B cell (primary cell): ENCODE data around the gene SLC44A1. TPM values are rescaled to one million over a fixed set of nuclear protein-coding genes. Genes with fewer than 3 reads are reported as not detected.

ENCODE experiments used
- ATAC-seq: fragments of 200-7000 bp; cut with Tn5 transposase; one replicate; pipeline ENCODE4 v1.10.0; 2021; ENCODE audit warnings: low read depth, mild to moderate bottlenecking, moderate number of reproducible peaks, moderate library complexity
- CTCF ChIA-PET: fragments of 350-600 bp; sonication (Branson Sonifier 250); formaldehyde crosslinking; loops from one replicate; lab custom pipeline; 2021; ENCODE audit warnings: antibody characterized with exemption, inconsistent platforms; lab: Charles Lee
- POLR2A ChIA-PET: fragments of 350-600 bp; sonication (Branson Sonifier 250); formaldehyde crosslinking; loops from one replicate; lab custom pipeline; 2021; ENCODE audit warnings: antibody characterized with exemption; lab: Charles Lee
- DNase-seq: peaks from one replicate; pipeline ENCODE4 v3.0.0; 2013
- H2AFZ ChIP-seq: 2 replicates; pipeline ENCODE4 v1.6.1; 2012; ENCODE audit warnings: mild to moderate bottlenecking, low read depth, low read length; ENCODE audit not compliant: insufficient read depth, poor library complexity, severe bottlenecking
- H3K27ac ChIP-seq, 2 donors: 1 replicate in 1 of 2; 2 replicates in 1 of 2; pipeline ENCODE4 v1.5.1; 2012 to 2013; ENCODE audit warnings: low read length in 2 of 2, mild to moderate bottlenecking in 2 of 2, moderate library complexity in 1 of 2
- H3K27me3 ChIP-seq, 4 experiments: fragments of 200-600 bp in 1 of 4; sonication (generic) in 1 of 4; replicated peaks in 1 of 4; 1 replicate in 2 of 4; 2 replicates in 2 of 4; pipeline versions ENCODE4 v1.6.1 to v1.7.0; 2013 to 2016; ENCODE audit warnings: low read length in 3 of 4, mild to moderate bottlenecking in 2 of 4, mixed read lengths in 1 of 4, moderate library complexity in 1 of 4; ENCODE audit not compliant: insufficient read depth in 4 of 4, control insufficient read depth in 3 of 4; ENCODE audit errors: control extremely low read depth in 1 of 4
- H3K36me3 ChIP-seq, 2 experiments: replicated peaks in 1 of 2; 1 replicate in 1 of 2; 2 replicates in 1 of 2; pipeline versions ENCODE4 v1.6.1 to v1.7.1; 2013; ENCODE audit warnings: low read length in 1 of 2; ENCODE audit not compliant: insufficient read depth in 2 of 2, control insufficient read depth in 1 of 2; ENCODE audit errors: control extremely low read depth in 1 of 2, extremely low read depth in 1 of 2
- H3K4me1 ChIP-seq, 2 donors: fragments of 200-600 bp in 1 of 2; sonication (generic) in 1 of 2; 1 replicate in 1 of 2; 2 replicates in 1 of 2; pipeline versions ENCODE4 v1.5.1 to v1.6.1; 2013 to 2017; ENCODE audit warnings: low read length in 2 of 2; ENCODE audit not compliant: control insufficient read depth in 2 of 2, insufficient read depth in 2 of 2
- H3K4me2 ChIP-seq: replicated peaks from 2 replicates; pipeline ENCODE3; 2012; ENCODE audit warnings: mild to moderate bottlenecking, low read depth, low read length; ENCODE audit not compliant: poor library complexity, severe bottlenecking
- H3K4me3 ChIP-seq, 5 experiments: fragments of 200-600 bp in 1 of 5; sonication (generic) in 1 of 5; 1 replicate in 3 of 5; 2 replicates in 2 of 5; pipeline versions ENCODE4 v1.5.1 to v1.7.0; 2011 to 2016; ENCODE audit warnings: low read length in 4 of 5, mild to moderate bottlenecking in 4 of 5, low read depth in 2 of 5, control low read depth in 1 of 5, moderate library complexity in 1 of 5; ENCODE audit not compliant: insufficient read depth in 1 of 5; ENCODE audit errors: control extremely low read depth in 1 of 5, extremely low read depth in 1 of 5
- H3K79me2 ChIP-seq: fragments of 200-600 bp; sonication (generic); one replicate; pipeline ENCODE4 v1.6.0; 2016; ENCODE audit warnings: low read length; ENCODE audit not compliant: control insufficient read depth, insufficient read depth
- H3K9ac ChIP-seq: fragments of 200-600 bp; sonication (generic); 2 replicates; pipeline ENCODE4 v1.6.1; 2017; ENCODE audit warnings: mild to moderate bottlenecking, low read length, moderate library complexity
- H3K9me3 ChIP-seq, 3 donors: one replicate each; pipeline versions ENCODE4 v1.6.1 to v1.7.1; 2013; ENCODE audit warnings: low read length in 2 of 3; ENCODE audit not compliant: control insufficient read depth in 2 of 3, insufficient read depth in 1 of 3; ENCODE audit errors: control extremely low read depth in 1 of 3
- H4K20me1 ChIP-seq: 2 replicates; pipeline ENCODE4 v1.6.0; 2012; ENCODE audit warnings: mild to moderate bottlenecking, low read length; ENCODE audit not compliant: insufficient read depth, control insufficient read depth, poor library complexity, severe bottlenecking
- H3K27ac Mint-ChIP-seq: one replicate; pipeline ENCODE4 v1.8.0; 2021; ENCODE audit warnings: mixed read lengths
- H3K27me3 Mint-ChIP-seq: one replicate; pipeline ENCODE4 v1.8.0; 2021; ENCODE audit warnings: mixed read lengths
- H3K4me1 Mint-ChIP-seq: one replicate; pipeline ENCODE4 v1.8.0; 2021; ENCODE audit warnings: mixed read lengths
- H3K4me3 Mint-ChIP-seq: one replicate; pipeline ENCODE4 v1.8.0; 2021; ENCODE audit warnings: mixed read lengths
- H3K9me3 Mint-ChIP-seq: one replicate; pipeline ENCODE4 v1.8.0; 2022; ENCODE audit warnings: mixed read lengths; ENCODE audit not compliant: insufficient read depth
- EZH2 ChIP-seq: IDR thresholded peaks from 2 replicates; pipeline ENCODE4 v1.6.1; 2012; ENCODE audit warnings: borderline replicate concordance, low read depth, mild to moderate bottlenecking, moderate library complexity, low read length; ENCODE audit not compliant: insufficient read depth, poor library complexity, severe bottlenecking
- WGBS: methylation state at CpG from one replicate; pipeline ENCODE4 v1.1.5; 2013; ENCODE audit warnings: missing lambda C conversion rate; ENCODE audit not compliant: insufficient coverage; 5-methylcytosine and 5-hydroxymethylcytosine counted together
- intact Hi-C: fragments of 100-400 bp; cut with micrococcal nuclease; formaldehyde crosslinking; loops from one replicate; pipeline ENCODE4 v1.10.0; 2022
- polyA plus RNA-seq: library from polyadenylated mRNA; depleted of rRNA; stranded (reverse); fragments of >200 nt; gene quantifications from 2 replicates; pipeline ENCODE4 v1.2.3, GENCODE V29; 2012
- total RNA-seq, 2 donors: library from RNA; stranded (reverse); fragments of 120-200 nt in 1 of 2; gene quantifications; 1 replicate in 1 of 2; 2 replicates in 1 of 2; pipeline versions ENCODE4 v1.2.3 to v1.2.4, GENCODE V29; 2013 to 2022
- TF ChIP-seq, protein P1 (sequence below): fragments of 200-600 bp; IDR thresholded peaks from one replicate; pipeline ENCODE4 v1.8.0; 2022; ENCODE audit warnings: antibody characterized with exemption, mild to moderate bottlenecking

The SLC44A1 gene
- total and polyA plus RNA-seq, 2 donors (not counting 1 experiment from before 2014, with no cell fraction given): 2.2 to 17.7 TPM

DNA sequence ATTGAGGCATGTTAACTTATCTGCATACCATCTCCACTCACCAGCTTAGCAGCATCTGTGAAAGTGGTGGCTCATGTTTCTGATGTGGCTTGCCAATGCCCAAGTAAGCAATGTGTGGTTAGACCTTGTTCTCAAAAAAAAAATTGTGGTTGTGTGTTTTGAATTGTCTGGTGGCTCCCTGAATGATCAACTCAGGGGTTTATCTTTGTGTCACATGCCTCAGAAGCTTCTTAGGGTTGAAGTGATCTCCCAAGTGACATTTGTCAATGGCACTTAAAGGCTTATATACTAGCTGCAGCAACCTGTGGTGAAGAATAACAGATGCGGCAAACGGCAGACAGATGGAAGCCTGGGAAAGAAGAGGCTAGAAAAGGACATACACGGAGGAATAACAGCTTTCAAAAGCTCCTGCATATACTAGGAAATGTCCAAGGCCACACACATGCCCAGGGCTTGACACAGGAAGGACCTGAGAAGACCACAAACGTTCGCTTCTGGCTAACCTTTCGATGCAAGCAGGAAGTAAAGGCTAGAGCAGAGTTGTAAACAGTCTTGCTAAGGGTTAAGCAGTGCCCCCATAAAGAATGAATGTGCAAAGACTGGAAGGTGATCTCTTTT, 161.2 kb downstream of the SLC44A1 start:
- Histone ChIP-seq H3K79me2 (no peaks in the 10 kb centered on the region), H3K4me1 (peaks cover 4 to 7% of the 10 kb centered on the region in 2 donors), H2AFZ (no peak overlapping the region), H3K36me3 (no peaks in the 10 kb centered on the region), H3K27me3 (peaks cover 0 to 3% (median 1%) of the 10 kb centered on the region in 4 experiments), H3K9ac (no peak overlapping the region), H3K4me2 (no peak overlapping the region), H3K9me3 (peaks cover 0 to 13% (median 7%) of the 10 kb centered on the region in 3 donors), H3K4me3 (no peak overlapping the region), H3K27ac (no peak overlapping the region), H4K20me1 (no peaks in the 10 kb centered on the region)
- Mint-ChIP-seq H3K27me3 (peaks cover 22% of the 10 kb centered on the region), H3K9me3 (peaks cover 3% of the 10 kb centered on the region), H3K4me1 (peaks cover 19% of the 10 kb centered on the region), H3K4me3 (peak overlapping the region; percentile 38), H3K27ac (no peak overlapping the region)
- TF ChIP-seq, protein P1, sequence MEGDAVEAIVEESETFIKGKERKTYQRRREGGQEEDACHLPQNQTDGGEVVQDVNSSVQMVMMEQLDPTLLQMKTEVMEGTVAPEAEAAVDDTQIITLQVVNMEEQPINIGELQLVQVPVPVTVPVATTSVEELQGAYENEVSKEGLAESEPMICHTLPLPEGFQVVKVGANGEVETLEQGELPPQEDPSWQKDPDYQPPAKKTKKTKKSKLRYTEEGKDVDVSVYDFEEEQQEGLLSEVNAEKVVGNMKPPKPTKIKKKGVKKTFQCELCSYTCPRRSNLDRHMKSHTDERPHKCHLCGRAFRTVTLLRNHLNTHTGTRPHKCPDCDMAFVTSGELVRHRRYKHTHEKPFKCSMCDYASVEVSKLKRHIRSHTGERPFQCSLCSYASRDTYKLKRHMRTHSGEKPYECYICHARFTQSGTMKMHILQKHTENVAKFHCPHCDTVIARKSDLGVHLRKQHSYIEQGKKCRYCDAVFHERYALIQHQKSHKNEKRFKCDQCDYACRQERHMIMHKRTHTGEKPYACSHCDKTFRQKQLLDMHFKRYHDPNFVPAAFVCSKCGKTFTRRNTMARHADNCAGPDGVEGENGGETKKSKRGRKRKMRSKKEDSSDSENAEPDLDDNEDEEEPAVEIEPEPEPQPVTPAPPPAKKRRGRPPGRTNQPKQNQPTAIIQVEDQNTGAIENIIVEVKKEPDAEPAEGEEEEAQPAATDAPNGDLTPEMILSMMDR: no peak
- no peak for TF ChIP-seq EZH2
- ChIA-PET CTCF (interaction anchor here (1.0 to 1.2 kb wide), 3 partner anchors 8 to 539 kb away, joined by 3 to 4 read pairs (median 3); no protein-coding TSS in a partner anchor), POLR2A (no interaction called here)
- WGBS: 0% methylated on average over 1 of the region's 6 CpGs
- intact Hi-C loops: no loop called here
- ATAC-seq (peak; percentile 51), DNase-seq (peak; percentile 21)

GRCh38 chr9:105406369-105406768, 161.9 kb downstream of the SLC44A1 start:
- CTCF ChIA-PET: no interaction called here
- H3K9me3 Mint-ChIP-seq: peaks cover 3% of the 10 kb centered on the region

More at GRCh38 chr9:105406369-105406768, 161.9 kb downstream of the SLC44A1 start:
- H3K79me2 ChIP-seq: no peaks in the 10 kb centered on the region
- H3K4me1 ChIP-seq: peaks cover 4 to 7% of the 10 kb centered on the region in 2 donors
- POLR2A ChIA-PET: no interaction called here
- H3K36me3 ChIP-seq: no peaks in the 10 kb centered on the region
- H3K4me1 Mint-ChIP-seq: peaks cover 19% of the 10 kb centered on the region
- no peak for TF ChIP-seq EZH2
- H3K27ac Mint-ChIP-seq: no peak overlapping the region
- peaks cover 0 to 3% (median 1%) of the 10 kb centered on the region in 4 experiments for H3K27me3 ChIP-seq
- no peak overlapping the region for H3K4me3 Mint-ChIP-seq
- H4K20me1 ChIP-seq: no peaks in the 10 kb centered on the region
- no peak overlapping the region for H3K9ac ChIP-seq
- H2AFZ ChIP-seq: no peak overlapping the region
- no peak for ATAC-seq
- H3K9me3 ChIP-seq: peaks cover 0 to 13% (median 7%) of the 10 kb centered on the region in 3 donors
- peaks cover 22% of the 10 kb centered on the region for H3K27me3 Mint-ChIP-seq
- H3K27ac ChIP-seq: no peak overlapping the region
- no peak for DNase-seq
- H3K4me3 ChIP-seq: no peak overlapping the region
- intact Hi-C loops: no loop called here
- no peak overlapping the region for H3K4me2 ChIP-seq
- 90% methylated on average over 2 of the region's 6 CpGs for WGBS
